SKM-1 treated with dmso at 0.1 percent for 144 hours (cell line): ENCODE measurements around the gene RRP1B.

ENCODE experiments used
- DNase-seq: peaks from one replicate; lab custom pipeline; 2025; ENCODE audit not compliant: unreplicated experiment; lab: John Stamatoyannopoulos, UW

Gene RRP1B

GRCh38 chr21:43740497-43741156 is 81.3 kb downstream of the RRP1B start:
- no peak for DNase-seq

- DNase-seq: no peak
Observed at GRCh38 chr21:43741423-43742096, 82.2 kb downstream of the RRP1B start.

DNA sequence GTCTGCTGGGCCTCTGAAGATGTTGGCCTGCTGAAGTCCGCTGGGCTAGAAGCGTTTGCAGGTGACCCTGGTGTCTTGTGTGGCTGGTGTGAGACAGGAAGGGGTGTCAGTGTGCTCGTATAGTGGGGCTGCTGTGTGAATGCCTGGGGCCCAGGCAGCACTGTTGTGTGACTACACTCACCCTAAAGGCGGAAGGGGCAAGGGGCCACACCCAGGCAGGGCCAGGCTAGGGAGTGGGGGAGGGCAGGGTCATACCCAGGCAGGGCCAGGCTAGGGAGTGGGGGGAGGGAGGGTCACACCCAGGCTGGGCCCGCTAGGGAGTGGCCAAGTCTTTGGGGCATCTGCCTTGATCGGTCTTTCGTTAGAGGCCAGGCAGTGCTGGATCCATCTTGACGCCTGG is 84.6 kb downstream of the RRP1B start:
- DNase-seq: no peak

- no peak for DNase-seq
Observed at GRCh38 chr21:43744725-43745124, 85.4 kb downstream of the RRP1B start.
